ENCODE data around the gene RNFT2. TPM values are rescaled to one million over a fixed set of nuclear protein-coding genes. Genes with fewer than 3 reads are reported as not detected.

Gene RNFT2
- total RNA-seq, 1 donor from 2014 or later, result 16.3 TPM

- Histone ChIP-seq H3K4me3 (ENCODE audit: low read depth, low read length) (no peak overlapping the region), H3K36me3 (ENCODE audit: control insufficient read depth, insufficient read depth, low read length) (no peaks in the 10 kb centered on the region), H3K27me3 (ENCODE audit: control insufficient read depth, insufficient read depth, low read length) (no peaks in the 10 kb centered on the region)
- DNase-seq (ENCODE audit: low read depth), result no peak
- no peak for TF ChIP-seq CTCF (IDR thresholded peaks at IDR 0.05; ENCODE audit: insufficient read depth, low read length, poor library complexity, severe bottlenecking)
These were observed 95.4 kb downstream of the RNFT2 start for GRCh38 chr12:116833474-116833873.

GRCh38 chr12:116835484-116835883 is 97.4 kb downstream of the RNFT2 start:
- no peak overlapping the region for H3K4me3 ChIP-seq (ENCODE audit: low read depth, low read length)
- no peak for TF ChIP-seq CTCF (IDR thresholded peaks at IDR 0.05; ENCODE audit: insufficient read depth, low read length, poor library complexity, severe bottlenecking)
- no peaks in the 10 kb centered on the region for H3K27me3 ChIP-seq (ENCODE audit: control insufficient read depth, insufficient read depth, low read length)
- DNase-seq (ENCODE audit: low read depth), result no peak
- no peaks in the 10 kb centered on the region for H3K36me3 ChIP-seq (ENCODE audit: control insufficient read depth, insufficient read depth, low read length)

GRCh38 chr12:116837097-116837496 is 99.0 kb downstream of the RNFT2 start:
- no peak for TF ChIP-seq CTCF (IDR thresholded peaks at IDR 0.05; ENCODE audit: insufficient read depth, low read length, poor library complexity, severe bottlenecking)
- DNase-seq (ENCODE audit: low read depth), result no peak

GRCh38 chr12:116838365-116838764 is 100.2 kb downstream of the RNFT2 start:
- H3K4me3 ChIP-seq (ENCODE audit: low read depth, low read length), result no peak overlapping the region
- H3K27me3 ChIP-seq (ENCODE audit: control insufficient read depth, insufficient read depth, low read length), result no peaks in the 10 kb centered on the region
- TF ChIP-seq CTCF (IDR thresholded peaks at IDR 0.05; ENCODE audit: insufficient read depth, low read length, poor library complexity, severe bottlenecking), result no peak
- DNase-seq (ENCODE audit: low read depth), result no peak
- H3K36me3 ChIP-seq (ENCODE audit: control insufficient read depth, insufficient read depth, low read length), result no peaks in the 10 kb centered on the region

More at GRCh38 chr12:116837097-116837496, 99.0 kb downstream of the RNFT2 start:
- no peaks in the 10 kb centered on the region for H3K27me3 ChIP-seq (ENCODE audit: control insufficient read depth, insufficient read depth, low read length)
- no peaks in the 10 kb centered on the region for H3K36me3 ChIP-seq (ENCODE audit: control insufficient read depth, insufficient read depth, low read length)
- H3K4me3 ChIP-seq (ENCODE audit: low read depth, low read length), result no peak overlapping the region

- Histone ChIP-seq H3K27me3 (ENCODE audit: control insufficient read depth, insufficient read depth, low read length) (no peaks in the 10 kb centered on the region), H3K36me3 (ENCODE audit: control insufficient read depth, insufficient read depth, low read length) (no peaks in the 10 kb centered on the region), H3K4me3 (ENCODE audit: low read depth, low read length) (no peak overlapping the region)
- no peak for TF ChIP-seq CTCF (IDR thresholded peaks at IDR 0.05; ENCODE audit: insufficient read depth, low read length, poor library complexity, severe bottlenecking)
- no peak for DNase-seq (ENCODE audit: low read depth)
These were observed 101.2 kb downstream of the RNFT2 start for GRCh38 chr12:116839287-116839830.

- H3K4me3 ChIP-seq (ENCODE audit: low read depth, low read length), result no peak overlapping the region
- TF ChIP-seq CTCF (IDR thresholded peaks at IDR 0.05; ENCODE audit: insufficient read depth, low read length, poor library complexity, severe bottlenecking), result no peak
- DNase-seq (ENCODE audit: low read depth), result no peak
- H3K27me3 ChIP-seq (ENCODE audit: control insufficient read depth, insufficient read depth, low read length), result no peaks in the 10 kb centered on the region
- no peaks in the 10 kb centered on the region for H3K36me3 ChIP-seq (ENCODE audit: control insufficient read depth, insufficient read depth, low read length)
These were observed 105.0 kb downstream of the RNFT2 start for GRCh38 chr12:116843085-116843484.

Data from kidney epithelial cell (primary cell).